SU-DHL-6 (cell line): ENCODE measurements around the gene RIMBP2.

Experiments used
- H2AFZ ChIP-seq: fragments of 200-600 bp; sonication (generic); 2 replicates; pipeline ENCODE4 v1.6.1; 2014; ENCODE audit warnings: low read depth, mild to moderate bottlenecking, moderate library complexity, mixed read lengths, antibody characterized with exemption, low read length; ENCODE audit not compliant: severe bottlenecking
- H3F3A ChIP-seq: fragments of 200-600 bp; shearing (Covaris generic); 2 replicates; pipeline ENCODE4 v1.6.0; 2016; ENCODE audit warnings: antibody characterized with exemption, mild to moderate bottlenecking; ENCODE audit not compliant: insufficient read depth
- H3K27ac ChIP-seq: fragments of 200-600 bp; sonication (generic); 2 replicates; pipeline ENCODE4 v1.5.1; 2016; ENCODE audit warnings: low read depth, mild to moderate bottlenecking, low read length, moderate library complexity, mixed read lengths
- H3K27me3 ChIP-seq: fragments of 200-600 bp; sonication (generic), shearing (Covaris generic); 2 replicates; pipeline ENCODE4 v1.6.0; 2014; ENCODE audit warnings: mild to moderate bottlenecking, low read length
- H3K36me3 ChIP-seq: fragments of 200-600 bp; sonication (generic); 2 replicates; pipeline ENCODE4 v1.6.1; 2014; ENCODE audit warnings: mild to moderate bottlenecking, low read length, mixed read lengths
- H3K4me2 ChIP-seq: fragments of 300-600, 200-600 bp; shearing (Covaris generic), sonication (generic); 2 replicates; pipeline ENCODE4 v1.6.0; 2014; ENCODE audit warnings: low read length, low read depth, mild to moderate bottlenecking; ENCODE audit not compliant: poor library complexity, severe bottlenecking
- H3K4me3 ChIP-seq: fragments of 200-600 bp; sonication (generic); 2 replicates; pipeline ENCODE4 v1.5.1; 2014; ENCODE audit warnings: antibody characterized with exemption, low read length, mild to moderate bottlenecking, mixed read lengths; ENCODE audit not compliant: insufficient read depth, poor library complexity, severe bottlenecking
- H3K79me2 ChIP-seq: fragments of 200-600 bp; sonication (generic); 2 replicates; pipeline ENCODE4 v1.6.1; 2014; ENCODE audit warnings: mild to moderate bottlenecking, low read length, moderate library complexity; ENCODE audit not compliant: insufficient read depth
- H3K9ac ChIP-seq: fragments of 200-600 bp; sonication (generic); 2 replicates; pipeline ENCODE4 v1.7.0; 2014; ENCODE audit warnings: mild to moderate bottlenecking, low read length
- H3K9me2 ChIP-seq: fragments of 200-600 bp; sonication (generic); replicated peaks from 2 replicates; pipeline ENCODE4 v1.6.1; 2014; ENCODE audit warnings: low read length; ENCODE audit not compliant: insufficient read depth
- H3K9me3 ChIP-seq: fragments of 200-600 bp; sonication (generic); 2 replicates; pipeline ENCODE4 v1.6.1; 2014; ENCODE audit warnings: low read length, mixed read lengths; ENCODE audit not compliant: insufficient read depth
- H4K20me1 ChIP-seq: fragments of 200-600 bp; sonication (generic); 2 replicates; pipeline ENCODE4 v1.6.1; 2014; ENCODE audit warnings: low read depth, mild to moderate bottlenecking, antibody characterized with exemption, low read length, moderate library complexity, mixed read lengths
- EZH2phosphoT487 ChIP-seq: fragments of 200-600 bp; sonication (generic), shearing (Covaris generic); conservative IDR thresholded peaks from 2 replicates; pipeline ENCODE4 v1.6.1; 2018; ENCODE audit warnings: mild to moderate bottlenecking, antibody characterized with exemption, low read length, moderate library complexity, mixed read lengths
- TF ChIP-seq, protein P1 (sequence below): fragments of 200-600 bp; sonication (generic); IDR thresholded peaks from one replicate; pipeline ENCODE4 v1.5.1; 2017; ENCODE audit warnings: antibody characterized with exemption, mild to moderate bottlenecking, low read length, moderate library complexity; ENCODE audit not compliant: insufficient read depth, poor library complexity, severe bottlenecking

Gene RIMBP2

DNA sequence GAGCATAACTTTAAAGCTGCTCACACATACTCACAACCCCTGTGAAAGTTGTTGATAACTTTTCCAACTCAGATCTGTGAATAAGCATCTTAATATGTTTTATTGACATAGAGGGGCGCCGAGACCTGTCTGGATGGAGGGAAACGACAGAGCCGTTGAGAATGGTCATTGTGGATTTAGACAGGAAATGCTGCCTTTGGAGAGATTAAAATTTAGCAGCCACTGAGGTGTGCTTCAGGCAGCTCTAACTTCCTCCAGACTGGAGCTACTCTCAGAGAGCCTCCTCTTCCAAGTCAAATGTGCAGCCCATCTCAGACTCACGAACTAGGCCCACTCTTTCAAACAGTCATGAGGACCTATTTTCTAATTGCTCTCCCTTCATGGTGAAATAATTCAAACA, 90.9 kb downstream of the RIMBP2 start:
- H3K36me3 ChIP-seq: no peaks in the 10 kb centered on the region
- no peaks in the 10 kb centered on the region for H3F3A ChIP-seq
- H4K20me1 ChIP-seq: no peaks in the 10 kb centered on the region
- no peaks in the 10 kb centered on the region for H3K9me3 ChIP-seq
- H3K27me3 ChIP-seq: no peaks in the 10 kb centered on the region
- H3K27ac ChIP-seq: no peak overlapping the region
- H3K4me3 ChIP-seq: no peak overlapping the region
- H3K9ac ChIP-seq: no peak overlapping the region
- TF ChIP-seq, protein P1, sequence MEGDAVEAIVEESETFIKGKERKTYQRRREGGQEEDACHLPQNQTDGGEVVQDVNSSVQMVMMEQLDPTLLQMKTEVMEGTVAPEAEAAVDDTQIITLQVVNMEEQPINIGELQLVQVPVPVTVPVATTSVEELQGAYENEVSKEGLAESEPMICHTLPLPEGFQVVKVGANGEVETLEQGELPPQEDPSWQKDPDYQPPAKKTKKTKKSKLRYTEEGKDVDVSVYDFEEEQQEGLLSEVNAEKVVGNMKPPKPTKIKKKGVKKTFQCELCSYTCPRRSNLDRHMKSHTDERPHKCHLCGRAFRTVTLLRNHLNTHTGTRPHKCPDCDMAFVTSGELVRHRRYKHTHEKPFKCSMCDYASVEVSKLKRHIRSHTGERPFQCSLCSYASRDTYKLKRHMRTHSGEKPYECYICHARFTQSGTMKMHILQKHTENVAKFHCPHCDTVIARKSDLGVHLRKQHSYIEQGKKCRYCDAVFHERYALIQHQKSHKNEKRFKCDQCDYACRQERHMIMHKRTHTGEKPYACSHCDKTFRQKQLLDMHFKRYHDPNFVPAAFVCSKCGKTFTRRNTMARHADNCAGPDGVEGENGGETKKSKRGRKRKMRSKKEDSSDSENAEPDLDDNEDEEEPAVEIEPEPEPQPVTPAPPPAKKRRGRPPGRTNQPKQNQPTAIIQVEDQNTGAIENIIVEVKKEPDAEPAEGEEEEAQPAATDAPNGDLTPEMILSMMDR: no peak
- no peak for TF ChIP-seq EZH2phosphoT487
- 0 out of 2 replicates have a peak, but pooled peaks cover 2% of the 10 kb centered on the region for H3K9me2 ChIP-seq
- no peaks in the 10 kb centered on the region for H3K79me2 ChIP-seq
- no peak overlapping the region for H2AFZ ChIP-seq
- no peak overlapping the region for H3K4me2 ChIP-seq

DNA sequence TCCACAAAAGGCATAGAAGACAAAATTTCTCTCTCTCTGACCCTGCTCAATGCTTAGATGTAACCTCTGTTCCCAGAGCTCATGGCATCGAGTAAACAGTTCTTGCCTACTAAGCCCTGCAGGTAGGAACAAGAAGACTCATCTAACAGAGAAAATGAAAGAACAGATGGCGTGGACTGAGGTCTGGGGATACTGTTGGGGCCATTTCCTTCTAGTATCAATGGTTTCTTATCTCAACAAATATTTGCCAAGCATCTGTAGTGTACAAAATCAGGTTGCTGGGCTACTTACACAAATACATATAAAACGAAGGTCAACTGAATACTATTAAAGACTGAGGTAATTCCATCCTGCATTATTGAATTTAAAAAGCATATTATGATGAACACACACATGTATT, 93.3 kb downstream of the RIMBP2 start:
- Histone ChIP-seq H4K20me1 (no peaks in the 10 kb centered on the region), H3F3A (no peaks in the 10 kb centered on the region), H3K9ac (no peak overlapping the region), H3K27me3 (no peaks in the 10 kb centered on the region), H3K4me3 (no peak overlapping the region), H3K27ac (no peak overlapping the region), H2AFZ (no peak overlapping the region), H3K79me2 (no peaks in the 10 kb centered on the region), H3K9me2 (no peaks in the 10 kb centered on the region), H3K9me3 (no peaks in the 10 kb centered on the region), H3K4me2 (no peak overlapping the region), H3K36me3 (no peaks in the 10 kb centered on the region)
- no peak for TF ChIP-seq EZH2phosphoT487
- TF ChIP-seq, protein P1: no peak

DNA sequence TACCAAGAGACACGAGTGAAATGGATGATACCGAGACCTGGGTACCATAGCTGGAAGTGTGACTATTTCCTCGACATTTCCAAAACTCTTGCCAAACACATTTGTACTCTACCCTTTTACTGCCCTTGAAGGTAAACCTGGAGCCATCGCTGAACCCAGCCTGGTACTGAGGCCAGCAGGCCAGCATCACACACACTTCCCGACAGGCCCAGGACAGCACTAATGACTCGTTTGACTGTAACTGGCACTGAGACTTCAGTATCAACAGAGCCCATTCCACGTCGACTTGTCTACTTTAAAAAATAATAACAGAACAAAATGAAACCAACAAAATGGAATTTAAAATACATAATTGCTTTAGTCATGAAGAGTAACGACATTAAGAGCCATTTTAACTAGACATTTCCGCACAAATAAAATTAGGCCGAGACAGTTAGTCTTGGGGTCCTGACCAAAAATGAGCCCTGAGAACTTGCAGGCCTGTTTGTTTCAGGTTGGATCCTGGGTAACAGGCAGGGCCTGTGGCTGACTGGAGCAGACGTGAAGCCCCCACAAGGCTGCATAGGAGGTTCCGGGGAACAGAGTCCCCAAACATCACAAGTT, 94.3 kb downstream of the RIMBP2 start:
- Histone ChIP-seq H4K20me1 (no peaks in the 10 kb centered on the region), H3K9me2 (no peaks in the 10 kb centered on the region), H3K4me2 (no peak overlapping the region), H3K4me3 (no peak overlapping the region), H3K27ac (no peak overlapping the region), H3K9me3 (no peaks in the 10 kb centered on the region), H3K36me3 (no peaks in the 10 kb centered on the region), H3K9ac (no peak overlapping the region), H2AFZ (no peak overlapping the region), H3K79me2 (no peaks in the 10 kb centered on the region), H3K27me3 (no peaks in the 10 kb centered on the region), H3F3A (no peaks in the 10 kb centered on the region)
- TF ChIP-seq EZH2phosphoT487: no peak
- TF ChIP-seq, protein P1: no peak
